HG03280 (cell line): ENCODE results near the gene EGFL7.

Experiments used
- ATAC-seq: cut with Tn5 transposase; IDR thresholded peaks from one replicate; pipeline ENCODE4 v1.9.1; 2021; ENCODE audit warnings: mild to moderate bottlenecking, moderate library complexity; ENCODE audit not compliant: unreplicated experiment

The EGFL7 gene

DNA sequence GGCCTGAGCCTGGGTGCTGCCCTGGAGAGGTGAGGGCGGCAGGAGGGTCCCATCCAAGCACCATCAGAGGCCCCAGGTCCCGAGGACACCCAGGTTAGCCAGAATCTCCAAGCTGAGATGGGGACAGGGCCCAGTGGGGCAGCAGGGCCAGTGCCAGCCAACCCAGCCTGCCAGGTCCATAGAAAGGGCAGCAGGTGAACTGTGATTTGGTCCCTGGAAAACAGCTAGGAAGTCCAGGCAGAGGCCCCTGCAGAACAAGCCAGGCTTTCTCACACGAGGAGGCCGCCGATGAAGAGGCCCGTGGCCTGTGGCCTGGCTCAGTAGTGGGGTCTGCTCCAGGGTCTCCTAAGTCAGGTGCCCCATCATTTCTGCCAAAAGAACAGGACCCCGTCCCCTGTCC is 22.5 kb downstream of the EGFL7 start:
- ATAC-seq, result no peak

DNA sequence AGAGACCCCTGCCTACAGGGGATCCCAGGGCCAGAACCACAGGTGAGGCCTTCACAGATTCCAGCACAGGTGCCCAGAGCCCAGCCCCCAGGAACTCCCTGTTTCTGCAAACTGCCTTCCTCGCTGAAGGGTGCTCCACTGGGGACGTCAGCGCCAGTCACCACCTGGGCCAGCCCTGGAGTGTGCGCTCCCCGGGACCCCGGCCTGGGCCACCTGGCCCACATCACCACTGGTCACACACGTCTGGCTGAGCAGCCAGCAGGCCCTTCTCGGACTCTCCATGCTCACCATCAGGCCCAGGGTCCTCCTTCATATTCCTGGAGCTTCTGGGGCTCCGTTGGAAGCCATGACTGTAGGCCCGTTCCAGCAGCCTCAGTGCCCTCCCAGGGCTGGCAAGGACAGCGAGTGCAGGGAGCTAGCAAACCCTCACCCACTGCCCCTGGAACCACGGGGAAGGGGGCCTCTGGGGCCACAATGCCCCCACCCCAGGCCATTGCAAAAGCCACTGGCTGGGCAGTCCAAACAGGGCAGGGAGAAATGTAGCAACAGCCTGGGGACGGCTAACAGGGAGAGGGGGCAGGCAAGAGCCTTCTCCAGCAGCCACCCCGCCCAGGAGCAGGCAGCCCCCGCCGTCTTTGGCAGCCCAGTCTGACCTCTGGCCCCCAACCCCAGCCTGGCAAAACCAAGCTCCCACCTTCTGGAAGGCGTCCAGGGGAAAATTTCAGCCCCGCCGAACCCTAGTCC is 23.2 kb downstream of the EGFL7 start:
- no peak for ATAC-seq

- ATAC-seq, result no peak
These were observed 23.7 kb downstream of the EGFL7 start for GRCh38 chr9:136686534-136686793.

GRCh38 chr9:136686794-136687711 is 24.3 kb downstream of the EGFL7 start, which contains the start of gene AGPAT2:
Gene AGPAT2, minus strand, starts transcription at chr9:136687457. Its CDS starts 100 bp downstream, at chr9:136687357.
- ATAC-seq, result peak; percentile 61

DNA sequence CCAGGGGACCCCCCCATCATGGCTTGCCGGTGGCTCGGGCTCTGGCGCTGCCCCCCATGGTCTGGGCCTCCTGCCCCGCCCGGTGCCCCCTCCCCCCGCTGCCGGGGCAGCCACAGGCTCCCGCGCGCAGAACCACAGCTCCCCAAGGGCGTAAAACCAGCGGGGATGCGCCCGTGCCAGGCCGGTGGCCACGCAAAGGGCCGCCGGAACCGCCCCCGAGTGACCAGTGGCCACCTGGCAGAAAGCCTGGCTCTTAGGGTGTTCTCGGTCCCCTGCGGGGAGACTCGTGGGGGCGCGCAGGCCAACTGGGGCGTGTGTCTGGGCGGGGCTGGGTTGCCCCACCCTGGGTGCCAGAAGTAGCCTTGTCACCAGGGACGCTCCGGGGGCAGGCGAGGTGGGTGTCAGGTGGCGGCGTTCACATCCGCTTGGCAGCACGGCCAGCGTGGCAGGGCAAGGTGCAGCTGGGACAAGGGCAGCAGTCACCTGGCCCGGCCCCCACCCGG is 25.1 kb downstream of the EGFL7 start:
- ATAC-seq, result peak; percentile 9

DNA sequence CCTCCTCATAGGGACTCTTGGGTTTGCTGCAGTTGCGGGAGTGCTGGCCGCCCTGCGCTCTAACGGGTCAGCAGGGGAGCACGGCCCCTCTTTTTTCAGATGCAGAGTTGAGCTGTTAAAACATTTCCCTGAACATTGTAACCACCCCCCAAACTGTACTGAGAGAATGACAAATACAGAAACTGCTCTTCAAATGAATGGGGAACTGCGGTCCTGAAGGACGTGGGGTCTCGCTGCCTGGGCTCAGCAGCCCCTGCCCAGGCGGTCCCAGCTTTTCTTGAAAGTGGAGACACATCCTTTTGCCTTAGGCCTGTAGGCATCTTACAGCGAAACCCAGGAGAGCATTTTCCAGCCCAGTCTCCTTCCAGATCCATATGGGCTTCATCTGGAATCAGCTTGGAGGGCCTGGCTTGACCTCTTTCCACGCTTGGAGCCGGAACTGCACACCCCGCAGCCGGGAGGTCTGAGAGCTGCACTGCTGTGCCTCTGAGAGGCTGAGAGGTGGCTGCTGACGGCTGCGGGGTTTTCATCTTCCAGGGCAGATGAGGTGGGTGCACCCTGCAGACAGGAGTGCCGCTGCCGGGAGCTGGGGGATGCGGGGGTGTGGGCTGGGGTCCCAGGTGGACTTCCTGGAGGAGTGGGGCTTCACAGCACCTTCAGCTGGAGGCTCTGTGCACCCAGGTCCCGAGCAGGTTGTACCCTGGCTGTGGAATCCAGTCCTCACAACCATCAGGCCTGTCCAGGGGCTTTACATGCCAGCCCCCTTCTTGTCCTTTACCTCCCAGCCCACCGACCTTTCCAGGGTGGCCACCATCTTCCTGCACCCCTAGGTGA is 25.8 kb downstream of the EGFL7 start:
- ATAC-seq, result no peak

DNA sequence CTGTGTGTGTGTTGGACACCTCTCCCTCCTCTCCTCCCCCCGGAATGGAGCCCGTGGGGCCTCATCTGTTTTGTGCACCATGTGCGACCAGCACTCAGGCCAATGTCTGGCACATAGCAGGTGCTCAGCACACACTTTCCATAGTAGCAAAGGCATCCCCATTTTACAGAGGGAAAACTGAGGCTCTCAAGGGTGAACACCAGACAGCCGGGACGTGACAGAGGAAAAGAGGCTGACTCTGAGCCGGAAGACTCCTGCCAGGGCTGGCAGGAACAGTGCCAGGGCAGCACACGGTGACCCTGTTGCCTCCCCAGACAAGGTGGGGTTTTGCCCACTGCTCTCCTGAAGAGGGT is 26.4 kb downstream of the EGFL7 start:
- no peak for ATAC-seq

- no peak for ATAC-seq
These were observed 27.5 kb downstream of the EGFL7 start for GRCh38 chr9:136690104-136690805.

GRCh38 chr9:136690806-136691261 is 28.1 kb downstream of the EGFL7 start:
- no peak for ATAC-seq

DNA sequence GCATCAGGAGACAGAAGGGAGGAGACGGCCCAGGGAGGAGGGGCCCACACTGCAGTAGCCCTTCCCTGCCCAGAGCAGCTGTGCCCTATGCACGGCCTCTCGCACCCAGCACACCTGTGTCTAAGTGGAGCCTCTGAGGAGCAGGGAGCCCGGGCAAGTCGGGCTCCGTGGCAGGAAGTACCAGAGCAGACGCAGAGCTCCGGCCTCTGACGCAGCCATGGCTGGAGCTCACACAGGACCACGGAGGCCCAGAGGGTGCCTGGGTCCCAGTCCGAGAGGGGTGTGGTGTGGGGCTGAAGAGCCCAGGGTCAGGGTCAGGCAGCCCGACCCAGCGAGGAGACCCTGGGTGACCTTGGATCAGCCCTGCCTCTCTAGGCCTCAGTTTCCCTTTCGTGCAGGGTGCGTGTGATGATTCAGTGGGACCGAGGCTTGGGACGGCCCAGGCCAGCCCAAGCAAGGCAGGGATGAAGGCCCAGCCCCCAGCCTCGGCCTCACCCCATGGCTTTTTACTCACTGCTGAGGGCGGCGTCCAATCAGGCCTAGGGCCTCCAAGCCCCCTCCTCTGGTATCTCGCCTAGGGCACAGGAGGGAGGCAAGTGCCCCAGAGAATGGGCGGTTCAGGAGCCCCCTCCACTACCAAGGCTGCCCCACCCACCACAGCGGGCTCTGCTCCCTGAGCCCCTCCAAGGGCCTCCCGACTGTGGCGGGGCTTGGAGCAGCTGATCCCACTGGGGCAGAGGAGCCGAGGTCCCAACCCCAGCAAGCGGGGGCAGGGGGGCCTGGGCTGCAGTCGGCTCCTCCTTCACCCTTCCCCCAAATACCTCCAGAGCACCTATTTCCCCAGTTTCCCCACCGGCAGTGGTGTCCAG is 28.8 kb downstream of the EGFL7 start:
- no peak for ATAC-seq

- no peak for ATAC-seq
These were observed 29.7 kb downstream of the EGFL7 start for GRCh38 chr9:136692185-136693134.

DNA sequence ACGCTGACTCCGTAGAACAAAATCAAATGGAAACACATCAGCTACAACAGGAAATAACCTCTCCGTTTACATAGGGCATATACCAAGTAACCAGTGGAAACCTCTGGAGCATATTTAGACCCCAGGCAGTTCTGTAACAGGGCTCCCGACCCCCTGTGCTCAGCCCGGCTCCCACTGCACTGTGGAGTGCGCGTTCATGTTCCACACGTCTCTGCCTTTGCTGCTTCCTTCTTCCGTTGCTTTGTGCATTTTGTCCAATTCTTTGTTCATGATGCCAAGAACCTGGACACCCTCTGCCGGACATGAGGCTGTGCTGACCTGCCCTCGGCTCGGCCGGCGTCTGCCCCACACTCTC is 30.4 kb downstream of the EGFL7 start:
- no peak for ATAC-seq

DNA sequence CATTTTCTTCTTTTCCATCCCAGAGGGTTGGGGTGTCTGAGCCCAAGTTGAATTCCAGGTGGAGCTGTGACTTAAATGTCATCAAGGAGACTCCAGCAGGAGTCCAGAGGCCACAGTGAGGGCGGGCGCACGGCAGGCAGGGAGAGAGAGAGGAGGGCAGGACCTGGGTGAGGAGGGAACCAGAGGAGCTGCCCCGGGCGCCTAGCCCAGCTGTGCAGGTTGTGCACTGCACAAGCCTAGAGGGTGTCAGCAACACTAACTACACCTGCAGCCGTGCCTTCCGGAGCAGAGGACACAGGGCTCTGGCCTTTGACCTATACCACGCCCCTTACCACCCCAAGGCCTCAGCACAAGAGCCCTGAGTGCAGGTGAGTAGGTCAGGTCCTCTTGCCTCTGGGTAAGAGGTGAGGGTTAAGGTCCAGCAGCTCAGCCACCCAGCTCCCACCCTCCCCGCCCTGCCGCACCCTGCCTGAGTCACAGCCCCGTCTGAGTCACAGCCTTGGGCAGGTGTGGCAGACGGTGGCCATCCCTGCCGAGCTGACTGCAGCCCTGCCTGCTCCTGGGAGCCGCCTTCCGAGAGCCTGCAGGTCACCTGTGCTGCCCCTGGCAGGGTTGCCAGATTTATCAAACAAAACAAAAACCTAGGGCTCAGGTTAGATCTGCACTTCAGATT is 30.9 kb downstream of the EGFL7 start:
- no peak for ATAC-seq

DNA sequence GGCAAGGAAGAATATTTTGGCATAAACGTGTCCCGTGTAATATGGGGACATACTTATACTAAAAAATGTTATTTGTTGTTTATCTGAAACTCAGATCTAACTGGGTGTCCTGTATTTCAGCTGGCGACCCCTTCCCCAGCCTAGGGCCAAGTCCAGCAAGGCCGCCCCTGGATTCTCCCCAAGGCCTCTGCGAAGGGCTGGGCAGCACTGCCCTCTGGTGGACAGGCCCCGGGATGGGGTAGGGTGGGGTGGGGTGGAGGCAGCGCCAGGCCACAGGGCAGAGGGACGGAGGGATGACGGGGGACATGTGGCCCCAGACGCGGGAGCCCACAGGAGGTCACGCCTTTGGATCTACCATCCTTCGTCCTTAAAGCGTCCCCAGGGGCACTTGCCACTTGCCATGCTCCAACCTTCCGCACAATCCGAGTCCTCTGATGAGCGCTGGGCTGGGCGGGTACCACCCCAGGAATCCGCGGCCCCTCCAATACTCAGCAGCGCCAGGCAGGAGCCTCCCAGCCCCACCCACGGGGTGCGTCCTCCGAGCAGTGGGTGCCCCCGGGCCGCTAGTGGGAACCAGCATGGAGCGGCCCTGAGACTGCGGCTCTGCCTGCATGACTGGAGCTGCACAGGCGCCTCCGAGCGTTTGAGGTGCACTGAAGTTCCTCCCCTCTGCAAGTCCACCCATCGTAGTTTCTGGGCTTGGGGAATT is 31.6 kb downstream of the EGFL7 start:
- no peak for ATAC-seq

DNA sequence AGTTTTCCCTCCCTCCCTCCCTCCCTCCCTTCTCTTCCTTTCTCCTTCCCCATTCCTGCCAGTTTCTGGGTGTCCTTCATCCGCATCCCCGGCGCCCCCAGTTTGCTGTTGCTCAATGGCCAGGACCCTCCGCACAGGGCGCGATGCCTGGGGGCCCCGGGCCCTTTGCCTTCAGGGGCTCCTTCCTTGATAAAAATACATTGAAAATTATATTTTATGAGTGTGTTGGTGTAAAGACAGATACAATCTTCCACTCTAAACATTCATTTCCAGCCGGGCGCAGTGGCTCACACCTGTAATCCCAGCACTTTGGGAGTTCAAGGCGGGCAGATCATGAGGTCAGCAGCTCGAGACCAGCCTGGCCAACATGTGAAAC is 32.1 kb downstream of the EGFL7 start:
- no peak for ATAC-seq

- ATAC-seq, result no peak
These were observed 32.7 kb downstream of the EGFL7 start for GRCh38 chr9:136695435-136695895.

DNA sequence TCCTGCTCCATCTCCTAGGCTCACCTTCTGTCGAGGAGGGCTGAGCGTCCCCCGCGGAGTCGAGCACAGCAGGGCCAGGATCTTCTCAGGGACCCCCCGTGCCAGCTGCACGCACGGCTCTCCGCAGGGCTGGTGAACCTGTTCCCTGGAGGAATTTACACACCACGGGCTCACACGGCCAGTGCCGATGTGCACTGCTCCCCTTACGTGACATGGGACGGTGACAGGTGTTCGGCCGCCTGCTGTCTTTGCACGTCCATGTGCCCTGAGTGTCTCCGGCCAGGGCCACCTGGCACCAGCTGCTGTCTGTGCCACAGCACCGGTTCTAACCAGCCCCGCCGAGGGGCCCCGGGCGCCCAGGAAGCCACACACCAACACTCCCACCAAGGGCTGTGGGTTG is 33.2 kb downstream of the EGFL7 start:
- no peak for ATAC-seq
